Ascending aorta (tissue), 2 donors: ENCODE measurements around the gene PAX3. TPM values are rescaled to one million over a fixed set of nuclear protein-coding genes. Genes with fewer than 3 reads are reported as not detected.

ENCODE experiments used
- DNase-seq, 2 donors: peaks; one replicate each; pipeline ENCODE4 v3.0.0-alpha.2; 2019; ENCODE audit warnings: low spot score in 2 of 2
- H3K27ac ChIP-seq, 2 donors: fragments of 200-600 bp; sonication (generic); one replicate each; pipeline ENCODE4 v1.5.1; 2016 to 2017; ENCODE audit warnings: mild to moderate bottlenecking in 1 of 2
- H3K27me3 ChIP-seq: fragments of 200-600 bp; sonication (generic); one replicate; pipeline ENCODE4 v1.5.1; 2017
- H3K36me3 ChIP-seq, 2 donors: fragments of 200-600 bp; sonication (generic); one replicate each; pipeline ENCODE4 v1.5.1; 2016
- H3K4me1 ChIP-seq, 2 donors: fragments of 200-600 bp; sonication (generic); one replicate each; pipeline ENCODE4 v1.5.1; 2016 to 2017; ENCODE audit warnings: mild to moderate bottlenecking in 1 of 2
- H3K4me3 ChIP-seq, 2 donors: fragments of 200-600 bp; sonication (generic); one replicate each; pipeline ENCODE4 v1.5.1; 2016 to 2017; ENCODE audit warnings: mild to moderate bottlenecking in 1 of 2
- H3K9me3 ChIP-seq, 2 donors: fragments of 200-600 bp; sonication (generic); one replicate each; pipeline ENCODE4 v1.5.1; 2016
- intact Hi-C: fragments of 100-400 bp; cut with DNase I; formaldehyde crosslinking; loops from one replicate; pipeline ENCODE4 v1.15.1; 2023
- total RNA-seq: library from RNA; depleted of rRNA; stranded (reverse); fragments of >200 nt; gene quantifications from one replicate; pipeline ENCODE4 v1.1.0, GENCODE V29; 2016
- TF ChIP-seq, protein P1 (sequence below), 3 experiments: fragments of 200-600 bp in 2 of 3; fragments of 450-650 bp in 1 of 3; sonication (generic) in 2 of 3; IDR thresholded peaks; one replicate each; pipeline ENCODE4 v1.5.1; 2016 to 2019; ENCODE audit warnings: antibody characterized with exemption in 3 of 3, mild to moderate bottlenecking in 1 of 3, moderate library complexity in 1 of 3

PAX3 gene
- total RNA-seq, 1 donor from 2014 or later: not detected

GRCh38 chr2:222178450-222178849 is 120.3 kb downstream of the PAX3 start:
- Histone ChIP-seq H3K27ac (no peak overlapping the region), H3K4me3 (no peak overlapping the region), H3K4me1 (no peaks in the 10 kb centered on the region), H3K9me3 (no peaks in the 10 kb centered on the region), H3K36me3 (no peaks in the 10 kb centered on the region), H3K27me3 (no peaks in the 10 kb centered on the region)
- TF ChIP-seq, protein P1, sequence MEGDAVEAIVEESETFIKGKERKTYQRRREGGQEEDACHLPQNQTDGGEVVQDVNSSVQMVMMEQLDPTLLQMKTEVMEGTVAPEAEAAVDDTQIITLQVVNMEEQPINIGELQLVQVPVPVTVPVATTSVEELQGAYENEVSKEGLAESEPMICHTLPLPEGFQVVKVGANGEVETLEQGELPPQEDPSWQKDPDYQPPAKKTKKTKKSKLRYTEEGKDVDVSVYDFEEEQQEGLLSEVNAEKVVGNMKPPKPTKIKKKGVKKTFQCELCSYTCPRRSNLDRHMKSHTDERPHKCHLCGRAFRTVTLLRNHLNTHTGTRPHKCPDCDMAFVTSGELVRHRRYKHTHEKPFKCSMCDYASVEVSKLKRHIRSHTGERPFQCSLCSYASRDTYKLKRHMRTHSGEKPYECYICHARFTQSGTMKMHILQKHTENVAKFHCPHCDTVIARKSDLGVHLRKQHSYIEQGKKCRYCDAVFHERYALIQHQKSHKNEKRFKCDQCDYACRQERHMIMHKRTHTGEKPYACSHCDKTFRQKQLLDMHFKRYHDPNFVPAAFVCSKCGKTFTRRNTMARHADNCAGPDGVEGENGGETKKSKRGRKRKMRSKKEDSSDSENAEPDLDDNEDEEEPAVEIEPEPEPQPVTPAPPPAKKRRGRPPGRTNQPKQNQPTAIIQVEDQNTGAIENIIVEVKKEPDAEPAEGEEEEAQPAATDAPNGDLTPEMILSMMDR (IDR thresholded peaks at IDR 0.05): no peak
- intact Hi-C loops: no loop called here
- no peak for DNase-seq

DNA sequence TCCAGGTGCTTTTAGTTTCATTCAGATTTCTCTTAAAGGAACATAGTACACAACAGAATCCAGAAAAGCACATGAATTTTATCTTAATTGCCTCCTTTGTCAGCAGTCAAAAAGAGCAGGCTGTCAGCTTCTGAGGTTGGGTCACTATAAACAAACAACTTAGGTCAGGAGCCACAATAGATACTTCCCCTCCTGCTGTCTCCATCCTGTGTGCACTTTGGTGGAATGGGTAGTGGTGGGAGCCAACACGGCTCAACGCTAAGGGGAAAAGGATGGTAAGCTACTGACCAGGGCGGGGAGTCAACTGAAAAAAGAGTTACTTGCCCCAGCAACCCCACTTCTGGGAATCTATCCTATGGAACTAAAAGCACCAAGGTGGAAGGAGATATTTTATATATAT is 121.9 kb downstream of the PAX3 start:
- DNase-seq: no peak
- TF ChIP-seq, protein P1 (IDR thresholded peaks at IDR 0.05): no peak
- Histone ChIP-seq H3K4me3 (no peak overlapping the region), H3K4me1 (no peaks in the 10 kb centered on the region), H3K9me3 (no peaks in the 10 kb centered on the region), H3K27me3 (no peaks in the 10 kb centered on the region), H3K27ac (no peak overlapping the region), H3K36me3 (no peaks in the 10 kb centered on the region)
- intact Hi-C loops: no loop called here

DNA sequence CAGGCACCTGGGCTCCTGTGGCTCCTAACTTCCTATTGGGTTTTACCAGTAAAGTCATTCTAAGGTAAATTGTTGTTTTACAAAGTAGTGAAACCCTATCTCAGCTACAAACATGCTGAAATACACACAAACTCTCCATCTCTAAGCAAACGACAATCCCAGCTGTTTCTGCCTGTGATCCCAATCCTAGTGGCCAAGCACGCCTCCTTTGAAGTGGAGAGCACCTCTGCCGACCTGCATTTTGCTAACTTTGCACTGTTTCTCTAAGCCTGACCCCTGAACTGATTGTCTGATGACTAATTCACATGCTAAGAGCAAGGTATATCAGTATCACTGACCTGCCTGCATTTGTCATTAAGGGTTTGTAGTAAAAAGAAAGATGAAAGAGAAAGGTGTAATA is 124.3 kb downstream of the PAX3 start:
- H3K9me3 ChIP-seq: no peaks in the 10 kb centered on the region
- TF ChIP-seq, protein P1 (IDR thresholded peaks at IDR 0.05): no peak
- H3K27ac ChIP-seq: no peak overlapping the region
- DNase-seq: no peak
- intact Hi-C loops: no loop called here
- H3K4me3 ChIP-seq: no peak overlapping the region
- H3K36me3 ChIP-seq: no peaks in the 10 kb centered on the region
- H3K27me3 ChIP-seq: no peaks in the 10 kb centered on the region
- no peaks in the 10 kb centered on the region for H3K4me1 ChIP-seq

GRCh38 chr2:222169346-222169745 is 129.5 kb downstream of the PAX3 start:
- intact Hi-C loops: no loop called here
- no peak for DNase-seq
- TF ChIP-seq, protein P1 (IDR thresholded peaks at IDR 0.05): no peak
- Histone ChIP-seq H3K27ac (no peak overlapping the region), H3K27me3 (no peaks in the 10 kb centered on the region), H3K36me3 (no peaks in the 10 kb centered on the region), H3K4me3 (no peak overlapping the region), H3K9me3 (no peaks in the 10 kb centered on the region), H3K4me1 (no peaks in the 10 kb centered on the region)

- no peak for DNase-seq
- intact Hi-C loops: no loop called here
Observed at GRCh38 chr2:222167762-222168161, 131.0 kb downstream of the PAX3 start.

More at GRCh38 chr2:222167762-222168161, 131.0 kb downstream of the PAX3 start:
- no peaks in the 10 kb centered on the region for H3K27me3 ChIP-seq
- no peak overlapping the region for H3K4me3 ChIP-seq
- no peaks in the 10 kb centered on the region for H3K9me3 ChIP-seq
- no peaks in the 10 kb centered on the region for H3K4me1 ChIP-seq
- H3K27ac ChIP-seq: no peak overlapping the region
- TF ChIP-seq, protein P1 (IDR thresholded peaks at IDR 0.05): no peak
- H3K36me3 ChIP-seq: no peaks in the 10 kb centered on the region
